ENCODE results near the gene ENG. TPM values are rescaled to one million over a fixed set of nuclear protein-coding genes. Genes with fewer than 3 reads are reported as not detected.

The ENG gene
- total and polyA plus RNA-seq, 2 of the 4 experiments (the other 2 are of a cell fraction) = 3.6 to 83.3 TPM

DNA sequence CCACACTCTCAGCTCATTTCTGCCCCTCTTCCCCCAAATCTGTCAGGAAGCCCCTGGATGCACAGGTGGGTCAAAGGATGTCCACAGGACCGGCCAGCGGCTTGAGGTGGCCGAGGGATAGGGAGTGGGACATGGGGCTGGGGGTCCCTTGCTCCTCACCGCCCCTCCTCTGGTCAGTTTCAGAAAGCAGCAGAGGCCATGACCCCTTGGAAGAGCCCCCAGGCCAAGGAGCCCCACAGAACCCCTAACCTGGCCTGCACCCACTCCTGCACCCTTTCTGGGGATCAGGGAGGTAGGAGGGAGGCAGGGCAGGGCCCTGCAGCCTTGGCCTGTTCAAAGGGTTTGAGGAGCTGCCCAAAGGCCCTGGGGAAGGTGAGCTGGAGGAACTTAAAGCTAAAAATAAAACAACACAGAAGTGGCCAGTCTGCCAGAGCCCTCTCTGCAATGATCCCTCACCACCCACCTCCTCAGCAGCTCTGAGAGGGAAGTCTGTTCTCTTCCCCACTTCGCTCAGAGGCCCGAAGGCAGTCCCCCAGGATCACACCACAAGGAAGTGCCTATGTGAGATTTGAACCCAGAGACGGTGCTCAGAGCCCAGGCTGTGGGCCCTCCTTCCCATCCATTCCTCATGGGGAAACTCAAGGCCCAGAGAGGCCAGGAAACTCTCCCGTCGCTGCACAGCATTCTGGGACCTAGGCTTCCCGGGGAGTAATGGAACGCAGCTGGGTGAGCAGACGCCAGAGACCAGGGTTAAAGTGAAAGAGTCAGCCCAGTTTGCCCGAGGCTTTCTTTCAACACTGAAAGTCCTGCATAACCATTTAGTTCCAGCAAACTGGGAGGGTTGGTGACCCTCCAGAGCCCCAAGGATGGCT lies 910 bp downstream of the ENG start:
- in situ Hi-C loops (cut with MboI; ENCODE audit: low sequenced_read_pairs) (no loop called here), intact Hi-C loops (cut with micrococcal nuclease) (loop anchor here (5.0 kb wide), 1 partner anchor 51 kb away; the partner anchor contains the start of gene FPGS), dilution Hi-C loops (cut with HindIII; ENCODE audit: low sequenced_read_pairs, unreplicated experiment) (no loop called here)
- ATAC-seq (ENCODE audit: low read depth) = peak; percentile 59
- peak overlapping the region; percentile 87 for H3K27ac ChIP-seq (ENCODE audit: insufficient read depth, low read length)
- H4K8ac ChIP-seq (ENCODE audit: low read depth in 2 of 2, low read length in 2 of 2) = peak overlapping the region; percentile 83 to 95; a peak in 3 of 4 replicates
- H3K9me1 ChIP-seq (ENCODE audit: insufficient read depth, low read length) = peaks cover 12% of the 10 kb centered on the region
- peak overlapping the region; percentile 89 for H3K56ac ChIP-seq (ENCODE audit: extremely low read depth, insufficient read depth, low read length)
- peak overlapping the region; percentile 83 for H3K4me2 ChIP-seq (ENCODE audit: low read depth, low read length)
- H2AFZ ChIP-seq (replicated peaks; ENCODE audit: low read length, poor library complexity) = peak overlapping the region; percentile 91
- peaks cover 11% of the 10 kb centered on the region for H3K4me1 ChIP-seq (ENCODE audit: control insufficient read depth, insufficient read depth, low read length)
- no CpG with 5 or more reads among the region's 13 CpGs for WGBS, 2 experiments (ENCODE audit: extremely low coverage in 2 of 2, insufficient read length in 1 of 2)
- peak overlapping the region; percentile 73 for H3K4ac ChIP-seq (ENCODE audit: low read depth, low read length)
- H3K9me3 ChIP-seq (ENCODE audit: control insufficient read depth, insufficient read depth, low read length) = peaks cover 10% of the 10 kb centered on the region
- peak overlapping the region; percentile 29 for H4K5ac ChIP-seq (ENCODE audit: low read depth, low read length)
- H2AK9ac ChIP-seq (replicated peaks; ENCODE audit: low read depth, low read length, poor library complexity) = peak overlapping the region; percentile 99
- TF ChIP-seq CHD1 (IDR thresholded peaks at IDR 0.05; ENCODE audit: low read depth, low read length) (no peak), USF2 (IDR thresholded peaks at IDR 0.05; ENCODE audit: low read depth, low read length) (no peak)
- peak overlapping the region; percentile 93 for H3K14ac ChIP-seq (replicated peaks; ENCODE audit: low read depth, low read length)
- peak overlapping the region; percentile 53 for H4K91ac ChIP-seq (ENCODE audit: insufficient read depth, low read depth, low read length)
- H3K36me3 ChIP-seq (ENCODE audit: control insufficient read depth, insufficient read depth, low read length) = peaks cover 21% of the 10 kb centered on the region
- peaks cover 13 to 54% of the 10 kb centered on the region in 2 experiments; a peak in 3 of 4 replicates for H3K79me1 ChIP-seq (ENCODE audit: low read depth in 1 of 2, low read length in 2 of 2)
- no peaks in the 10 kb centered on the region for H3K27me3 ChIP-seq (ENCODE audit: control insufficient read depth, insufficient read depth, low read length)
- H3K23ac ChIP-seq (ENCODE audit: low read depth, low read length) = peak overlapping the region; percentile 93
- 0 out of 2 replicates have a peak, but pooled peaks cover 3% of the 10 kb centered on the region for H4K20me1 ChIP-seq (ENCODE audit: insufficient read depth, low read length)
- ChIA-PET CTCF (interaction anchor here (1.5 kb wide), 1 partner anchor 119 kb away, joined by 4 read pairs; the partner anchor contains the start of gene TOR2A), POLR2A (ENCODE audit: unreplicated experiment) (interaction anchor here (0.6 kb wide), 2 partner anchors 57 to 403 kb away, joined by 3 read pairs; partner anchors contain the start of gene RPL12)
- no peak for DNase-seq
- H3K9ac ChIP-seq (ENCODE audit: low read depth, low read length) = peak overlapping the region; percentile 80
- peak overlapping the region; percentile 66 for H2BK5ac ChIP-seq (ENCODE audit: low read depth, low read length, poor library complexity, severe bottlenecking)
- peak overlapping the region; percentile 66 for H2BK120ac ChIP-seq (ENCODE audit: low read depth, low read length)
- H2AK5ac ChIP-seq (ENCODE audit: low read depth, low read length) = peak overlapping the region; percentile 85
- no peak overlapping the region for H2BK20ac ChIP-seq (ENCODE audit: low read depth, low read length)
- peak overlapping the region; percentile 56 for H3K4me3 ChIP-seq (ENCODE audit: insufficient read depth, low read depth, low read length)
- peak overlapping the region; percentile 11; the same call in 1 of the 2 replicates for H3K18ac ChIP-seq (ENCODE audit: low read depth, low read length)
- no TSS peak for BruUV-seq (replicated peaks)
- no peak overlapping the region; the same call in 2 of the 3 replicates for H2BK15ac ChIP-seq (ENCODE audit: low read depth, low read length)
